ENCODE data around the gene YOD1.

YOD1 gene

DNA sequence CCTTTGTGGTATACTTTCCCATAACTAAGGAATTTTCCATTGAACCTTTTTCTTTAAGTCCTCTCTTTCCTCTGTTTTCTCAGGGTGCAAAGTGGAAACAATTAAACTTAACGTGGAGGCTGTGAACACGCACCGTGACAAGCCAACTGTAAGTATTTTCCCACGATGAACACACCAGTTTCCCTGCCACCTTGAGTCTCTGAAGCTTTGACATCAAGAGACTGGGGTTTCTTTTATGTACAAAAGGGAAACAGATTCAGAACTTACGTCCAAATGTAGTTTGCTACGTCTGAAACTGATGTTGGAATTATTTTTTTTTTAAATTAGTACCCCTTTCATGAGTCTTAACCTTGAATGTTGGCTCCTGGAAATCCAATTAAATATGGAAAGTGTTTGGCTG, 20.4 kb upstream of the YOD1 start:
- DNase-seq, result no peak

DNA sequence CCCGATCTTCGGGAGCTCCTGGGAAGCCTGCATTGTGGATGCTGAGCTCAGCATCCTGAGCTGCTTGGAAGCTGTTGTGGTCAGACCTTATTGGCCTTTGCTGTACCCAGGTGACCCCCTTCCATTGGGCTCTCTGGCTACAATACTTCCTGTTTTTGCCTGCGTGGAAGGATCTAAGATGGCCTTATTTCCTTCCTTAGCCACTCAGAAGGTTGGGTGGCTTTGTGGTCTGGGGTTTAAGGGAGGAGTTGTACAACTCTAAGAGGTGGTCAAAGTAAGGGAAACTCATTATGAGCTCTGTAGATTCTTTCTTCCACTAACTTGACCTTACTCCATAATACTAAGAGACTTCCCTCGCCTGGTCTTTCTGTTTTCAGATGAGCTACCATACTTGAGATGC, 19.8 kb upstream of the YOD1 start:
- DNase-seq, result no peak

DNA sequence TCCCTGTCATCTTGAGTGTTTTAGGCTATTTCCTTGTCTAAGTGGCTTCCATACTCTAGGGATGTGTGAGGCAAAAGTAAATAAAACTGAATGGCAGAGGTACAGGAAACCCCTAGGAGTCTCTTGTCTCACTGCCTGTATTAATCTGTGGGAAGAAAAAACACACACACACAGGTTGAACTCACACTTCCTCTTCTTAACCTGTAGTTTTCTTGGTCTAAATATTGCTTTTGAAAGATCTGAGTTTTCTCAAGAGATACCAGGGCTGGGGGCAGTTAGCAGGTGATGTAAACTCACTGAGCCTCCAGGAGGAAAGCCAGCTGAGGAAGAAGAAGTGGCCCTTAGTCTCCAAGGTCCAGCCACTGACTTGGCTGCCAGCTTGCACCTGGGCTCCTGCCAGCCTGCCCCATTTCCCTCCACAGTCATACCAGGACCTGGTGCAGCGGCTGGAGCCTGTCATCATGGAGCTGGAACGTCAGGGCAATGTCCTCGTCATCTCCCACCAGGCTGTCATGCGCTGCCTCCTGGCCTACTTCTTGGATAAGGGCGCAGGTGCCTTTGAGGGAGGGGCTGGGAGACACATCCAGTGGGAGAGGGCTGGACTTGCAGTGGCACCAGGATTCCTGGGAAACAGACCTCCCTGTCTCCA, 19.0 kb upstream of the YOD1 start:
- DNase-seq, result no peak

DNA sequence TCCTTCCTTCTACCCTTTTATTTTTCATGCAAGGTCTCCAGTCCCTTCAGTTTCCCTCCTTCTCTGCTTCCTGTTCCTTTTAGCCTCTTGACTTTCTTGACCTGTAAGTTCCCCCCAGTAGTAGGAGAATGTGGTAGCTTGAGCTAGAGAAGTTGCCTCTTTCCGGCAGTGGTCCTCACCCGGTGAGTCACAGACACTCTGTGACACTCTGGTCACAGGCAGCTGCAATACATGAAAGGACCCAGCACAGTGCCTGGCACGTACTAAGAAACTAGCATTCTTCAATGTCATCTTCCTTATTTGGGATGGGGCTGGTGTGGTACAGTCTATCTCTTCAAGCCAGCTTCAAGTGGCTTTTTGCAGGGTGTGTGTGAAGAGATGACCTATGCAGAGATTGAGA, 18.1 kb upstream of the YOD1 start:
- DNase-seq, result no peak

DNA sequence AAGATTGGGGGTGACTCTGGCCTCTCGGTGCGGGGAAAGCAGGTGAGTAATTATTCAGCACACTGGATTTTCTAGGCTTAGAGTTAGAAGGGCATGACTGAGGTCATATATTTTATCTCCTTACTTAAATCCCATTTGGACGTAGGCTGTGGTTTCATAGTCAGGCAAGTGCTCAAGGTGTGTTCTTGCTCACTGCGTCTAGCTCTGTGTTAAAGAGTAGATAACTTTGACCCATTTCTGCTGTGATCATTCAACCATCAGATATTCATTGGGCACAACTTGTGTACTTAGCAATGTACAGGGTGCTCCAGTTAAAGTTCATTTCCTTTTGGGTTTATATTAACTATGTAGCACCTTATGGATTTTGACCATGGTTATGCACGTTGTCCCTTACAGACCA, 16.7 kb upstream of the YOD1 start:
- DNase-seq, result no peak

DNA sequence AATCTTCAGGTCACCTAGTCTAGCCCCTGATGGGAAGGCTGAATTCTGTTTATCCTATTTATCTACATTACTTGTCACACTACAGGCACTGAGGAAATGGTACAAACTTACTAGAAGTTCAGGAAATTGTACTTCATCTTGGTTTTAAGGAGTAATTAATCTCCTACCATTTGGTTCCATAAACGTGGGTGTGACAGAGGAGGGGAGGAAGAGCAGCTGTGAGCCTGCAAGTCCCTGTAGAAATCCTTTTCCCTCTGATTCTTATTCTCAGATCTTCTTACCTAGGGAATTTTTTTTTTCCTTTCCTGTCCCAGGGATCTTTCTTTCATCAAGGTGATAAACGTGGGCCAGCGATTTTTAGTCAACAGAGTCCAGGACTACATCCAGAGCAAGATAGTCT, 16.2 kb upstream of the YOD1 start:
- DNase-seq, result no peak

DNA sequence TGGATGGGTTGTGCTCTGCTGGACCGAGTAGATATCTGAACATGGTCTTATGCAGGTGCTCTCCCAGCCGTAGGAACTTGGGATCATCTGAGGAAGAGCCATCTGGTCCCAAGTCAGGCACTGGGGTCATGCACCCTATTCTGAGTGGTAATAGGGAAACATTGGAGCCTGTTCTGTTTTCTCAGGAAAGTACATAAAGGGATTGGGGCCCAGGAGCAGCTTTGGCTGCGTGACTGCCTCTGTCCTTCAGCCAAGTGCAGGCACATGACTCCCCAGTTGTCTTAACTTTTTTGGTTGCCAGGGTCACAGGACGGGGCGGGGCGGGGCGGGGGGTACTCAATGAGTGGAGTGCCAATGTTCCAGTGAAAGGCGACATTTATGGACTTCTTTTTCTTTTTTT, 13.6 kb upstream of the YOD1 start:
- DNase-seq, result no peak

DNA sequence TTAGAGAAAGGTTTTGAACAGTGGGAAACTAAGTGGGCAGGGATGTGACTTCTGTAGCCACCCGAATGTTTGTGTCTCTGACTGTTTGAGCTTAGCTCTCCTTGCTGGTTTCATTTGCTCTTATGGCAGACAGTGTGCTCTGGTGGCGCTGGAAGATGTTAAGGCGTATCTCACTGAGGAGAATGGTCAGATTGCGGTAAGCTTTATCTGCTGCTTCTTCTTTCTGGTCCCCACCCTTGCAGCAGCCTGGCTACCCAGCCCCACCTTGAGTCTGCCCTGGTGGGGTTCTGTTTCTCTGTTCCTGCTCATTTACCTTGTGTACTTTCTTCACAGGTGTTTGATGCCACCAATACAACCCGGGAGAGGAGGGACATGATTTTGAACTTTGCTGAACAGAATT, 12.0 kb upstream of the YOD1 start:
- DNase-seq, result no peak

DNA sequence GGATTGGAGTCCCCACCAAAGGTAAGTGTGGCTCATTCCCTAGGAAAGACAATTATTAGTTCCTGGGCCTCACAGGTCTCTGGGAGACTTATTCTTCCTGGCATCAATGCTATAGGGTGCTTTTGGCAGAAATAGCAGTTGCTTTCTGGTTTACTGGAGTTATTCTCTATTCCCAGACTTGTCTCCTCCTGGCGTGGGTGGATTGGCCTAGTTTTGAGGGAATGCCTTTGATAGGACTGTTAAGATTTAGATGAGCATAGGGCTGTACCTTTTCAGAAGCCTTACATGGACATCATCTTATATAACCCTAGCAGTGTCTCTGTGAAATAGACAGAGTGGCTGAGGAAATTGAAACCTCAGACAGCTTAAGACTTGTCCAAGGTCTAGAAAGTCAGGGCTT, 11.1 kb upstream of the YOD1 start:
- DNase-seq, result no peak

DNA sequence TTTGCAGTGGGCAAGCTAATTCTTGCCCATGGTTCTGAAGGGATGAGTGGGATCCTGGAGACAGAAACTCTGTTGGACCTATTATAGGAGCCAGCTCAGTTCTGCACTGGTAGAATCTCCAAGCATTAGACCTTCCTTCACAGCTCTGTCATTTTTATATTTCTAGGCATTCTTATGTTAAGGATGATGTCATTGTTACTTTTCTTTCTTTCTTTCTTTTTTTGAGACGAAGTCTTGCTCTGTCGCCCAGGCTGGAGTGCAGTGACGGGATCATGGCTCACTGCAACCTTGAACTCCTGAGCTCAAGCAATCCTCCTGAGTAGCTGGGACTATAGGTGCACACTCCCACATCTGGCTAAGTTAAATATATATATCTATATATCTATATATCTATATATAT, 9.6 kb upstream of the YOD1 start:
- DNase-seq, result no peak

DNA sequence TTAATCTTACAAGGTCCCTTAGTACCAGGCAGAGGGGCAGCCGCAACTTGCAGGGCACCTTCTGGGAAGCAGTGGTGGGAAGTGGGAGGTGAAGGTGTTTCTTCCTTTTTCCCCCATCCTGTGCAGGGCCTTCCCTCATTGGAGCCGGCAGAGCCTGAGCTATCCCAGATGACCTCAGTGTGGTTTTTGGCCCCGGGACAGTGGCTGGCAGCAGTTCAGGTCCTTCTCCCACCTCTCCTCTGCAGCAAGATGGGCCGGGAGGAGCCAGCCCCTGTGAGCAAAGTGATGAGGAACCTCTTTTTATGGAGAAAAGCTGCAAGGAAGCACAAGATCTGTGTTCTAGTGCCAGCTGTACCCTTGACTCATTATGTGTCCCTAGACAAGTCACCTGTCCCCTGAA, 8.9 kb upstream of the YOD1 start:
- DNase-seq, result no peak

DNA sequence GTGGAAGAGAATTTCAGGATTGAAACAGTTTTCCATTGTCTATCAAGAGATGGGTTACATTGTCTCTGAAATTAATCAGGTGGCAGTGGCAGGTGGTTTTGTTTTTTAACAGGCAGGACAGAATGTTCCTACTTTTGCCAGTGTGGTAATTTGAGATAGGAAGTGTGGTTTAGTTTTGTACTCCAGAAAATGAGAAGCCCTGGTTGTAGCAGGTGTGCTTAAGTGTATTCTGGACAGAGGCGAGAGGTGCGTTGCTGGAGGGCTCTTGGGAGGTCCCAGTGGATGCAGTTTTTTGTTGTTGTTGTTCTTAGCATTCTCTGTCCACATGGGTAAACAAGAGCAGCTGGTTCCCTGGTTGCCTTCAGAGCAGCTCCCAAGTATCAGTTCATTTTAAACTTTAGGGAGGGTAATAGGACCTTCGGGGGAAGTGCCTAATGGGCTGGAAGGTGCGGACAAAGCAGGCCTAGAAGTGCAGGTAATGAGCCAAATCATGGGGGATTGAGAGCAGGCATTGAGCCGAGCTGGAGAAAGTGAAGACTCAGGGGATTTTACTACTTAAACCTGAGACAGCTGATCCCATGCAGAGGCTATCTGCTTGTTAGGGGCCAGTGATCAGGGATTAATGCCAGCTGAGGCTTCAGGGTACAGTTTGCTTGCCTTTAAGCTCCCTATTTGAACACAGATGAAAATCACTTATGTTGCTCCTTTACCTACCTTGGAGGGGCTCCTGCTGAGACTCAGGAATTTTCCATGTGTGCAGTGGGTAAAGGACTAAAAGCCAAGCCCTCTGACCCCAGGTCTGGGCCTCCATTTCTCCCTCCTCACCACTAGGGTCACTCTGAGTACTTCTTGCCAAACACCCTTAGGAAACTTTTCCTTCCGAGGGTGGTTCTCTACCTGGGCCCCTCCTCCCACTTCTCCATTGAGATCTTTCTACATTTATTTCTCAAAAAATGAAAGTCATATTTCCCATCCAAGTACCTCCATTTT, 8.2 kb upstream of the YOD1 start:
- peak; percentile 86 for DNase-seq

DNA sequence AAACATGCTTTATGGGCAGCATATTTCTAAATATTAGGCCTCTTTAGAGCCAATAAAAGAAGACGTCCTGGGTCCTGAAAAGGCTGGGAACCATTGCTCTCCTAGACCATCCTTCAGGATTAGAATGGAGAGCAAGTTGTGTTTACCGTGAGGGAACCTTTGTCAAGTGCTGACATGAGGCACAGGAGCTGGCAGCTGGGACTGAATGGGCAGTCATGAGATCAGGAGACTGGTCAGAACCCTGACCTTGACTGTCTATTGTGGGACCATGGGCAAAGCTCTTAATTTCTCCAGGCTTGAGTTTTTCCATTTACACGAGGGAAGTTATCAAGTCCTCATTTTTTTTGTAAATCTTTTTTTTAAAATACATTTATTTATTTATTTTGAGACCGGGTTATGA, 7.2 kb upstream of the YOD1 start:
- no peak for DNase-seq

DNA sequence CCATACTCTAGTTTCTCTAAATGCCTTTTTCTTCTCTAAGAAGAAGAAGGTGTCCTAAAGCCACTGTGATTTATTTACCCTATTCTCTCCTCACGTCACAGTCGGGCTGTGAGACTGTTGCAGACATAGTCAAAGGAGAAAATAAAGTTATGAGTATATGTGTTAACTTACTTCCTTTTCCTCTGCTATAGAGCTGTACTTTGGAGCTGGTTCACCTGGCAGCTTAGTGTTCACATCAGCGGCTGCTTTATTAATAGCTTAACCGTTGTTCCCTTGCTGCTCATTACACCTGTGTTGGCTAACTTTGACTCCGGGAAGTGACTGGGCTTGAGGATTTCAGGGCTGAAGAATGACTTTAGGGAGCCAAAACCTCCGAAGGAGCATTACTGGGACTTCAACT, 5.7 kb upstream of the YOD1 start:
- DNase-seq, result no peak

DNA sequence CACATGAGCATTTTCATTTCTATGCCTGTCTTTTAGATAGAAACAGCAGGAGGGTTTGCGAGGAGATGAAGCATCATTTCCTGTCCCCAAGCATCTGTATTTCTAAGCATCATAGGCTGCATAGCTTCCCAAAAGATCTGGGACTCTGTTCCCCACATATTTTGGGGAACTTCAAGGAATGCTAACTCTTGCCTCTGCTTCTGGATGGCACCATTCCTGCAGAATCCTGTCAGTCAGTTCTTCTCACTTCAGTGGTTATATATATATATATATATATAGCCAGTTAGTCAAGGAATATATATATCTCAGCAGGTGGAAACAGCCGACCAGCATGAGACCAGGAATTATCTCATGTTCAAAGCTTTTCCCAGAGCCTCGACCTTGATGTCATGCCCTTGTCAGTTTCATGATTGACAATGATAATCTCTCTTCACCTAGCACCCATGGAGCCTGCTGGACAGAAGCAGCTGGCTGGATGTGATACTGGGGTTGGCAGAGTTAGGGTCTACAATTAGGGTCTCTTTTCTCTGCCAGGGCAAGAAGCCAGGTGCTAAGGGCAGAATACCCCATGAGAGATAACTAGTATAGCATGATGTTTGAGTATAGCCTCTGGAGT, 4.5 kb upstream of the YOD1 start:
- DNase-seq, result no peak

DNA sequence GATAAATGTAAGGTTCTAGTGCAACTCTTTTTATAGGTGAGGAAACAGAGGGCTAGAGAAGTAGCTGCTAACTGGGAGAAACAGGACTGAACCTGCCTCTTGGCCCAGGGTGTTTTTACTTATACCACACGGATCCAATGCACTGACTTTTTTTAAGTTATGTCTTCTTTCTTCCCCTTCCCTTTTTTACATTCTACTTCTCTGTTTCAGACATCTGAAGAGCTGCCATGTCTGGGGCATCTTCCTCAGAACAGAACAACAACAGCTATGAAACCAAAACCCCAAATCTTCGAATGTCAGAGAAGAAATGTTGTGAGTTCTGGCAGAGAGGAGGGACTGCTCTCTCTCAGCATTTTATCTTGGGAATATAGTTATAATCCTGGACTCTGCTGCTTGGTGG, 3.5 kb upstream of the YOD1 start:
- DNase-seq, result no peak

DNA sequence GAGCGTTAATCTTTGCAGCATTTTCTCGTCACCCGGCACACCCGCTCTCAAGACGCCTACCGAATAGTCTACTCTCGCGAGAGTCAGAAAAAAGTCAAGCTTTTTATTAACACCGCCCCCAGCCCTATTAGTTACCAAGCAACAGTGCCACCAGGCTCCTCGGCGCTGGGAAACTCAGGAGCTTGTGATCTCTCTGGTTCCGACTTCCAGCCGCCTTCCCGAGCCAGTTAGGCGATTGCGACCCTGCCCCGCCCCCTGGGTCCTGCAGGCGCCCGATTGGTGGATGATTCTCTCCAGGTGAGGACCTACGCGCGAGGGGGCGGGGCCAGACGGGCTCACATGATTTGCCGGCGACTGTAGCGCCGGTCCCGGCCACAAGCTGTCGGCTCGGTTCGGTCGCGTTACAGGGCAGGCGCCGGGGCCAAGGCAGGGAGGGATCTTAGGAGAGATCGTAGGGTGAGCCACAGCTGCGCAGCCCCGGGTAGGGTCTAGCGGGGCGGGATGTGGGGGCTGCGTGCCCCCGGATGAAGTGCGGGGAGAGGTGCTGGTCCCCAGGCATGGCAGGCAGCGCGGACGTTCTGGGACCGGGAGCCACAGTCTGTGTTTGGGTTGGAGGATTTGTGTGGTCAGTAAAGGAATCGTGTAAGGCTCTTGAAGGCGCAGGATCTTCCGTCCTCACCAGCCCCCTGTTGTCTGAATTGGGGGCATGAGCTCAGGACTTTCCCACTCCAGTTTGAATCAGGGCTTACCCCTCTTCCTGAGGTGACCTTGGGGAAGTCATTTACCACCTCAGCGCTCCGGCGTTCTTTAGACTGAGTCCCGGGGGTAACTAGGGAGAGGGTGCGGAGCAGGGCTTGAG, 2.1 kb upstream of the YOD1 start, which contains the start of gene PFKFB2:
PFKFB2 (plus strand) TSS at position 365 of the 859 bp plus-strand sequence. CDS start 1,443 bp downstream, outside the sequence.
- DNase-seq, result peak; percentile 100

DNA sequence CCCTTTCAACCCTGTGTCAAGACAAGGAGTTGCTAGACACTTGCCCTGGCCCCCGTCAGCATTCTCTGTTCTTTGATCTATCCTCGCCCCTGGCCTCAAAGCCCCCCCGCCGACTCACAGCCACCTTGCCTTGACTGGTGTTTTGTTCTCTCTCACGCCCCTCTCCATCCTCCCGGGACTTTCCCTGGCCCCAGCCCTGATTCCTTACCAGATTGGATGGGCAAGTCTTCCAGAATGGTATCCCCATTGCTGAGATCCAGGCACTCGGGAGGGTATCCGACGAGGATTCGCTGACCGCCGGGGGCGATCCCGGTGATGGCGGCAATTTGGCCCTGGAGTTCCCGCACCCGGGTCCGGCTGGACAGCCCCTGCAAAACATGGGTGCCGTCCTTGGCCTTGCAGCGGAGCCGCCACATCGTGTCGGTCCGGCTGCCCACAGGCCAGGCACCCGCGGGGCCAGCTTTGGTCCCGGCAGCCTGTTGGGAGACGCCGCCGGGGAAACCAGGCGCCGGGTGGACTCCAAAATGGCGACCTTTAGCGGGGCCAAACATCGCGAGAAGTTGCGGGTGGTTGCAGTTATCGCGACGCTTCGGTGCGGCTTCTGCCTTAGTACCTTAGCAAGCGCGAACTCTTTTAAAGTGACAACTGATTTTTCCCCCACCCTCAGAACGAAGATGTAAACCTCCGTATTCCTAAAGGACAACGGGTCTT, 373 bp downstream of the YOD1 start:
- DNase-seq, result peak; percentile 95

DNA sequence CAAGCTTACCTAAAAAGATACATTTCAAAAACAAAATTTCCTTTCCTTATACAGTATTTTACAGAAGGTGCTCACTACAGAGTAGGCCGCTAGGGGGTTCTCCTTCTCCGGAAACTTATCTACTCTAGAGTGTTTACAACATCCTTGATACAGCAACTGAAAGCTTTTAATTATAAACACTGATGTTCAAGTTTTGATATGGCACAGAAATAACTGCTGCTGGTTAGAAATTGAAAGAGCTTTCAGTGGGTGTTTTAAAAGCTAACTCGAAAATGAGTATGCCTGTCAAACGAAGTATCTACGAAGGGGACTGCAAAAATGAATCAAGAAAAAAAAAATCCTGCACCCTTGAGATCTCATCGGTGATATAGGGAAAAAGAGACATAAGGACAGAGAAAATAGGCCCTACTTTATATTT, 1.0 kb downstream of the YOD1 start:
- DNase-seq, result peak; percentile 42

DNA sequence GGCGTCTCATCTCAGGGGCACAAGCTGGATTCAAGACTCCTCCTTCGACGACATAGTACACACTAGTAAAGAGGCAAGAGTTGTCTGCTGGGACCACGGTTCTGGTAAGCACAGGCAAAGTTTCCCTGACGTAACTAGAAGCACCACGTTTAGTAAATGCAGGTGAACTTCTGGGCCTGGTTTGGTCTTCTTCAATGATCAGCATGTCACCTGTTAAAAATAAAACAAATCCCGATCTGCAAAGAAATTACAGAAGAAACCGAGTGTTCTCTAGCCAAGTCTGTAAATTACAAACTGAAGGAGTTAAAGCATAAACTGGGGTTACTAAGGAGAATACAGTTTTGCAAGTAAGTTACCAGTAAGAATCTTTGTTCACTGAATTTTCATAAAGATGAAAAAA, 1.5 kb downstream of the YOD1 start:
- DNase-seq, result no peak

DNA sequence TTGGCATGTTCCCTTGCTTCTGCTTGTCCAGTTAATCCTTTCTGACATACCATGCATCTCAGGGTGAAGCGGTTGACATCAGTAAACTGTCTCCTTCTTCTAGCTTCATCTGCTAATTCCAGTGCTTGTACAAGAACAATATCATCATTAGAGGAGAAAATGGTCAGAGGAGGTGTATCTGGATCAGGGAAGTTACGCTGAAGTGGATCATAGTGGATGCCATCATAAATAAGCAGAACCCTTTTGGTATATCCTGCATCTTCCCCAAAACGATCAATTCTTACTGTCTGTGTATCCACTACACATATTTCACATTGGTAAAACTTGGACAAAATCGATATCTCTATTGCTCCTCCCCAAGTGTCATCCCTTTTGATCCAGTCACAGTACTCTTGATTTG, 2.0 kb downstream of the YOD1 start:
- no peak for DNase-seq

DNA sequence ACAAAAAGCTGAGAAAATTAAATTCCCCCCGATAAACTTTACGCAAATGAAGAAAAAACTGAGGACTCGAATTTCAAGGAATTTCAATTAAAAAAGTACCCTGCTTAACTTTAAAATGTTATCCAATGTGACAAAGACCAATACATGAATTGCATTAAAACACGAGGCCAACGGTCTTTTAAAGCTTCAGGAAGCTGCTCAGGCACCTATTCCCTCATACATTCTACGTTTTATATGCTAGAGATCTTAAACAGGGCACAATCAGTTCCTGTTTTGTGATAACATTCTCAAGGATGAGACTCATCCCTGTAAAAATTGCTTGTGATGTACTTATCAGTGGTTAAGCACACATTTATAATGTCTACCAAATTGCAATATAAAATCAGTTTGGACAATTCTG, 3.0 kb downstream of the YOD1 start:
- no peak for DNase-seq
